HS-5 (cell line): Measurements from ENCODE around the gene FNDC7.
"Not testable (repeated sequence)": the region's sequence is repeated elsewhere in the genome, so short reads cannot be mapped to it uniquely, and the experiment has no call there.

Experiments used
- DNase-seq: peaks from one replicate; pipeline ENCODE4 v3.0.0-alpha.2; 2012; ENCODE audit warnings: low read depth

Gene FNDC7, protein sequence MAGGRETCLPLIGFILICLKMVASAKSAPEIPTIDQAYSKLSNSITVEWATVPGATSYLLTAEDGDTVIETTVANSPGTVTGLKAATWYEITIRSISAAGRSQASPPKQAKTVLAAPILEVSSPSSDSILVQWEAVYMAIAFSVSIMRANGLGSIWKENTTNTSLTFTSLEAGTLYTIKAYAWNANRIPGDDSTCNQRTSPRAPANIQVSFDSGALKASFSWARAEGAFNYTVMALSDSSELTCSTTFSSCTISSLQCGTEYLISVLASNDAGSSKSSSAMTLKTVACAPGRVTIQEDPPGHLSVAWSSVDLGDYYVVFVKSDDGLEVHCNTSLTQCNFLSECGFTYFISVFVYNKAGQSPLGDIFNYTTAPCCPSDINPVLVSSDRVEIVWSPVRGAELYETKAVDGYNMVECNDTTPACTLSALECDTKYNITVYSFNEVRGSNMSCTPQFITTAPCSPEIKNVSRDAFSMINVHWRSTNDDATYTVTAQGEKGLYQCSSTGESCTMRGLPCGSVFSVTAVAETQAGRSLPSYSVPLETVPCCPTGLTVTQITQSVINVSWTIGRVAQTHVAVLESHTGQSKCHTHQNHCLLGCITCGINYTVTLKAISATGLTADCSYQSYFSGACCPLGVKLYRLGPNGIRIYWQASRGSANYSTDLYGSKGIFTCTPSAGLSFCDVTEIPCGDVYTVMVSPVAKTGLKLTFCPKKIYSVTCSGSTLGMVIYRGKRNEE

GRCh38 chr1:108712606-108713150 is at the start of gene FNDC7:
Gene FNDC7 (plus strand): TSS chr1:108712908. CDS start chr1:108712934, 26 bp downstream.
- no peak for DNase-seq

GRCh38 chr1:108663074-108663473 is 49.6 kb upstream of the FNDC7 start:
- no peak for DNase-seq

- no peak for DNase-seq
Observed at GRCh38 chr1:108664481-108664880, 48.2 kb upstream of the FNDC7 start.

DNA sequence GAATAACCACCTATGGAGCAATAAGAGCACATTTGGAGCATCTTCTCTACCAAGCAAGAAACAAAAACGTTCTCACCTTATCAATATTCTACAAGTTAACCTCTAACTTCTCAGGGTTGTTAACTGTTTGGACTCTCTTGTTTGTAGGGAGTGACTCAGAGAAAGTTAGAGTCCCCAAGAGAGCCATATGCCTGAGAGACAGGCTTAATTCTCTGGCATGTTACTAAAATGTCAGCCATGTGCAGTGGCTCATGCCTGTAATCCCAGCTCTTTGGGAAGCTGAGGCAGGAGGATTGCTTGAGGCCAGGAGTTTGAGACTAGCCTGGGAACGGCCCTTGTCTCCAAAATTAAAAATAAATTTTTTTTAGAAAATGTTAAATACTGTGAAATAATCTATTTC is 47.6 kb upstream of the FNDC7 start:
- no peak for DNase-seq

DNA sequence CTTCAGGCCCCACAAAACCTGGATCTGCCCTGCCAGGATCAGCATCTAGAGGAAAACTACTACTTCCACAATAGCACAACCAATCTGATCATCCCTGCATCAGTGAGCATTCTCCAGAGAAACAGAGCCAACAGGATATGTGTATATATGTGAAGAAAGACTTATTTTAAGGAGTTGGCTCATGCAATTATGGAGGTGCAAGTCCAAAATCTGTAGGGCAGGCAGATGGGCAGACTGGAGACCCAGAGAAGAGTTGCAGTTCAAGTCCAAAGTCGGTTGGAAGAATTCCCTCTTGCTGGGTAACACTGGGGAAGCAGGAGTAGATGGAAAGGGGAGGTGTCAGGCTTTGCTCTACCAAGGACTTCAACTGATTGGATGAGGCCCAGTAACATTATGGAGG is 46.9 kb upstream of the FNDC7 start:
- DNase-seq, result no peak

DNA sequence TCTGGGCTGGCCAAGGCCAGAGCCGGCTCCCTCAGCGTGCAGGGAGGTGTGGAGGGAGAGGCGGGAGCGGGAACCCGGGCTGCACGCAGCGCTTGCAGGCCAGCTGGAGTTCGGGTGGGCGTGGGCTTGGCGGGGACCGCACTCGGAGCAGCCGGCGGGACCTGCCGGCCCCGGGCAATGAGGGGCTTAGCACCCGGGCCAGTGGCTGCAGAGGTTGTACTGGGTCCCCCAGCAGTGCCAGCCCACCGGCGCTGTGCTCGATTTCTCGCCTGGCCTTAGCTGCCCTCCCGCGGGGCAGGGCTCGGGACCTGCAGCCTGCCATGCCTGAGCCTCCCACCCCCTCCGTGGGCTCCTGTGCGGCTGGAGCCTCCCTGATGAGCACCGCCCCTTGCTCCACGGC is 45.3 kb upstream of the FNDC7 start:
- DNase-seq, result not testable (repeated sequence)

- no peak for DNase-seq
Observed at GRCh38 chr1:108668777-108669176, 43.9 kb upstream of the FNDC7 start.

DNA sequence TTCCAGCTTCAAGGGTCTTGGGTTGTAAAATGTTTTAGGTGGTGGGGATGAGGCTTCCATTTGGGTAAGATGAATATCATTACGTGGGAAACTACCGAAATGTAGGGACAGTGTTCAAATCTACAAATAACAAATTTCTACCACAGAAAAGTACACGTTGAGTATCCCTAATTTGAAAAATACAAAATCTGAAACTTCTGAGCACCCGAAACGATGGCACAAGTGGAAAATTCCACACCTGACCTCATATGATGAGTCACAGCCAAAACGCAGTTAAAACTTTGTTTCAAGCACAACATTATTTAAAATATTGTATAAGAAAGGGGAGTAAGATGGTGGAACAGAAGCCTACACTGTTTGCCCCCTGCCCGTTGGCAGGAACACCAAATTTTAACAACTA is 43.0 kb upstream of the FNDC7 start:
- no peak for DNase-seq

DNA sequence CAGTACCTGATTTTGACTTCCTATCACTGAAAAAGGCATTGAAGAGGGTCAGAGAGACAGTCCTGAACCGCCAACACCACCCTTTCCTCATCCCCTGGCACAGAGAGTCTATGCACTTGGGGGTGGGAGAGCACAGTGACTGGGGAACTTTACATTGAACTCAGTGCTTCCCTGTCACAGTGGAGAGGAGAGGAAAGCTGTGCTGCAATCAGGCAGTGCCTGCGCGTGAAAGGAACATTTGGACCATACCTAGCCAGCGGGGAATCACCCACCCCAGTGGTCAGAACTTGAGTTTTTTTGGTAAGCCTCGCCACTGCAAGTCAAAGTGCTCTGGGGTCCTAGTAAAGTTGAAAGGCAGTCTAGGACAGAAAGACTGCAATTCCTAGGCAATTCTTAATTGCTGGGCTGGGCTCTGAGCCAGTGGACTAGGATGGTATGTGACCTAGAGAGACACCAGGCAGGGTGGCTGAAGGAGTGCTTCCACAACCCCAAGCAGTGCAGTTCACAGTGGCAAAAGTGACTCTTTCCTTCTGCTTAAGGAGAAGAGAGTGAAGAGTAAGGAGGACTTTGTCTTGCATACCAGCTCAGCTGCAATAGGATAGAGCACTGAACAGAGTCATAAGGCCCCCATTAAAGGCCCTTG is 42.5 kb upstream of the FNDC7 start:
- DNase-seq, result no peak

DNA sequence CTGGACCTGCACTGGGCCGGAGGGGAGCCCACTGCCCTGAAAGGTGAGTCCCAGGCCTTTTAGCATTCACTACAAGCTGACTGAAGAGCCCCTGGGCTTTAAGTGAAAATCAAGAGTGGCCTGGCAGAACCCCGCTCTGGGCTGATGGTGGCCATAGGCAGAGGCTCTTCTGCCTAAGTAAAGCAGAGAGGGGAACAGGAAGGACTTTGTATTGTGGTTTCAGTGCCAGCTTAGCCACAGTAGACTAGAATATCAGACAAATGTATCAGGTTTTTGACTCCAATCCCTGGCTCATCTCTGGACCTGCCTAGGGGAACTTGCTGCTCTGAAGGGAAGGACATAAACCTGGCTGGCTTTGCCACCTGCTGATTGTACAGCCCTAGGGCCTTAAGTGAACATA is 41.6 kb upstream of the FNDC7 start:
- DNase-seq, result no peak

GRCh38 chr1:108678706-108679105 is 34.0 kb upstream of the FNDC7 start:
- DNase-seq, result no peak

DNA sequence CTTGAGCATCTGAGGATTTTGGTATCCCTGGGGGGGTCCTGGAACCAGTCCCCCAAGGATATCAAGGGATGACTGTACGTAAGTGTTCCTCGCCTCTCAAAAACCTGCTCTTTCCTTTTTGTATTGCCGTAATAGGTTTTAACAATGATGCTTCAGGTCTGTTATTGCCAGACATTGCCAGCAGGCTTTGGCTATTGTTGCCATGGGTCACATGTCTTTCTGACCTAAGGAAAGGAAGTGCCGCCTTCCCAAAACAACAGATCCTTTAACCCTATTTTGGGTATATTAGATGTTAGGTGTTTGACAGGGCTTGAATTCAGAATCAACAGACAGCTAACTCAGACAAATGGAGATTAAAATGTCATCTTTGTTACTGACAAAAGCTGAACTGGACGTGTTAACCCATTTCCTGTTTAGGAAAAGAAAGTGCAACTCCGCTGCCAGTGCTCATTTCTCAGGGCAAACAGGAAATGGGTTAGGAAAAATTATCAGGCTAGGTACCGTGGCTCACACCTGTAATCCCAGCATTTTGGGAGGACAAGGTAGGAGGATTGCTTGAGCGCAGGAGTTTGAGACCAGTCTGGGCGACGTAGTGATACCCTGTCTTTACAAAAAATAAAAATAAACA is 33.0 kb upstream of the FNDC7 start:
- DNase-seq, result no peak

- DNase-seq, result not testable (repeated sequence)
Observed at GRCh38 chr1:108681701-108682100, 31.0 kb upstream of the FNDC7 start.

GRCh38 chr1:108685529-108685928 is 27.2 kb upstream of the FNDC7 start:
- no peak for DNase-seq

DNA sequence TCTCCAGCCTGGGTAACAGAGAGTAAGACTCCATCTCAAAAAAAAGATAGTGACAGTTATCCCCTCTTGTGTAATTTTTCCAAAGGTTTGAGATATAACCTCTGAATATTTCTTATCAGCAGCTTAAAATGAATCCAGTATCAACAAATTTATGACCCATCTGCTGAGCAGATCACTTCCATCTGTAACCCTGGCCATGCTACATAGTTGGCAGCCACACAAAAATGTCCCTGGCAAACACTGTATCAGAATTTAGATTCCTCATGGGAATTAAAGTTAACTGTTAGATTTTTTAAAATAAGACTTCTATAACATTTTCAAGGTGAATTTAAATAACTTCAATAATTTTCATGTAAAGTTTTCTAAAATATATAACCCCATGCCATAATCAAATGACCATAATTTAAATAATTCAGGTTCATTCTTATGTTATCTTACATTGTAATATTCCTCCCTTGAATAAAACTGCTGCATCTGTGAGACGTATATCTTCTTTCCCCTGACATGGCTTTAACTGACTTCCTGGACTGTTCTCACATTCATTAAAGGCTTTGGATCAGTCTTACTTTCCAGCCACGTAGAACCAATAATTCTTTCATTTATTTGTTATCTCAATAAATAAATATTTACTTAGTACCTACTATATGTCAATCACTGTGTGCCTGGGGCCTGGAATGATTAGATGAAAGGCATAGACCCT is 25.9 kb upstream of the FNDC7 start:
- DNase-seq, result peak; percentile 55

DNA sequence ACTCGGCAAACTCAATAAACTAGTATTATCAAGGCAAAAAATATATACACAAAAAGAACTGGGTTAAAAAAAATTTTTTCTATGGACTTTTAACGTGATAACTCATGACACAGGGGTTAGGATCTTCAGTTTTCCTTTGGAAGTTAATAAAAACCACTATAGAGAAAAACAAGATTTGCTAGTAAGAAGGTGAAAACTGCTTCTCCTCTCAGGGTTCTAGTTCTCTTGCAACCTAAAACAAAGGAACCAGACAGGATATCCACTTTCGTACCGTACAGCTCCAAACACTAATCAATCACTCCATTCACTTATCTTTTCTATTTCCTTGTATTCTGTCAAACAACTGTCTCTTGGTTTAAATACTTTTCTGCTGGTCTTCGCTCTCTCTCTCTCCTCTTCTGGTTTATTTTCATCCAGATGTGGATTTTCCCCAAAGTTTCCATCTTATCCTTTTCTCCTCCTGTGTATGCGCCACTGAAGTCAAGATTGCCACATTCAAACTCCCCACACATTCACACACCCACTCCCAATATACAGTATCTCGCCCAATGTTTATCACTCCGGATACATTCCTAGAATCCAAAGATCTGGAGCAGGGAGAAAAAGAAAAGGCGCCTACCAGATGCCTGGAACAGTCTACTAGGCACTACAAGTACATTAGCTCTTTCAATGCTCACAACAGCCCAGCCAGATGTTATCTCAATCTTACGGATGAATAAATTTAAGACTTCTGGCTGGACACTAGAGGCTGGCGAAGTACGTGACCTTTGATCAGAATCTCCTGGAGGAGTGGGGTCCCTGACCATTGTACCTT is 21.4 kb upstream of the FNDC7 start:
- no peak for DNase-seq

GRCh38 chr1:108691942-108692723 is 20.6 kb upstream of the FNDC7 start, which contains the start of gene PRPF38B:
Gene PRPF38B (plus strand): TSS chr1:108692310. CDS start chr1:108692592, 282 bp downstream.
- peak; percentile 67 for DNase-seq

GRCh38 chr1:108692724-108693655 is 19.7 kb upstream of the FNDC7 start:
- DNase-seq, result peak; percentile 46

- no peak for DNase-seq
Observed at GRCh38 chr1:108695535-108695934, 17.2 kb upstream of the FNDC7 start.
